ENCODE data around the gene BLVRA.

DNA sequence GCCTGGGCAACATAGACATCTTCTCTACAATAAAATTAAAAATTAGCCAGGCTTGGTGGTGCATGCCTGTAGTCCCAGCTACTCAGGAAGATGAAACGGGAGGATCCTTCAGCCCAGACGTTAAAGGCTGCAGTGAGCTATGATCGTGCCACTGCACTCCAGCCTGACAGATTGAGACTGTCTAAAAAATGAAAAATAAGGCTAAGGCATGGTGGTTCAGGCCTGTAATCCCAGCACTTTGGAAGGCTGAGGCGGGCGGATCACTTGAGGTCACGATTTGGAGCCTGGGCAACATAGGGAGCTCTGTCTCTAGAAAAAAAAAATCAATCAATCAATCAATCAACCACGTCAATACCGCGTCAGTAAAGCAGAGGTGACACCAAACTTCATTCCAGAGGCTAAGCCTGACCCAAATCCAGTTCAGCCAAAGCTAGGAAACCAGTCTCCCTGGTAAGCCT lies 79.8 kb downstream of the BLVRA start:
- TF ChIP-seq, protein P1, sequence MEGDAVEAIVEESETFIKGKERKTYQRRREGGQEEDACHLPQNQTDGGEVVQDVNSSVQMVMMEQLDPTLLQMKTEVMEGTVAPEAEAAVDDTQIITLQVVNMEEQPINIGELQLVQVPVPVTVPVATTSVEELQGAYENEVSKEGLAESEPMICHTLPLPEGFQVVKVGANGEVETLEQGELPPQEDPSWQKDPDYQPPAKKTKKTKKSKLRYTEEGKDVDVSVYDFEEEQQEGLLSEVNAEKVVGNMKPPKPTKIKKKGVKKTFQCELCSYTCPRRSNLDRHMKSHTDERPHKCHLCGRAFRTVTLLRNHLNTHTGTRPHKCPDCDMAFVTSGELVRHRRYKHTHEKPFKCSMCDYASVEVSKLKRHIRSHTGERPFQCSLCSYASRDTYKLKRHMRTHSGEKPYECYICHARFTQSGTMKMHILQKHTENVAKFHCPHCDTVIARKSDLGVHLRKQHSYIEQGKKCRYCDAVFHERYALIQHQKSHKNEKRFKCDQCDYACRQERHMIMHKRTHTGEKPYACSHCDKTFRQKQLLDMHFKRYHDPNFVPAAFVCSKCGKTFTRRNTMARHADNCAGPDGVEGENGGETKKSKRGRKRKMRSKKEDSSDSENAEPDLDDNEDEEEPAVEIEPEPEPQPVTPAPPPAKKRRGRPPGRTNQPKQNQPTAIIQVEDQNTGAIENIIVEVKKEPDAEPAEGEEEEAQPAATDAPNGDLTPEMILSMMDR (conservative IDR thresholded peaks at IDR 0.05) = no peak
- TF ChIP-seq EZH2 (IDR thresholded peaks at IDR 0.05; ENCODE audit: low read depth) = no peak
